Upper lobe of left lung (tissue), 4 donors: ENCODE measurements around the gene LARGE1.

Source experiments
- POLR2AphosphoS5 ChIP-seq, 2 donors: sonication (generic); formaldehyde crosslinking; IDR thresholded peaks; one replicate each; pipeline ENCODE4 v1.5.1; 2017; ENCODE audit warnings: antibody characterized with exemption in 2 of 2
- TF ChIP-seq, protein P1 (sequence below), 6 experiments: fragments of 450-650 bp in 4 of 6; fragments of 200-600 bp in 2 of 6; sonication (generic) in 2 of 6; IDR thresholded peaks; one replicate each; pipeline ENCODE4 v1.5.1; 2016 to 2019; ENCODE audit warnings: antibody characterized with exemption in 6 of 6

- TF ChIP-seq, protein P1, sequence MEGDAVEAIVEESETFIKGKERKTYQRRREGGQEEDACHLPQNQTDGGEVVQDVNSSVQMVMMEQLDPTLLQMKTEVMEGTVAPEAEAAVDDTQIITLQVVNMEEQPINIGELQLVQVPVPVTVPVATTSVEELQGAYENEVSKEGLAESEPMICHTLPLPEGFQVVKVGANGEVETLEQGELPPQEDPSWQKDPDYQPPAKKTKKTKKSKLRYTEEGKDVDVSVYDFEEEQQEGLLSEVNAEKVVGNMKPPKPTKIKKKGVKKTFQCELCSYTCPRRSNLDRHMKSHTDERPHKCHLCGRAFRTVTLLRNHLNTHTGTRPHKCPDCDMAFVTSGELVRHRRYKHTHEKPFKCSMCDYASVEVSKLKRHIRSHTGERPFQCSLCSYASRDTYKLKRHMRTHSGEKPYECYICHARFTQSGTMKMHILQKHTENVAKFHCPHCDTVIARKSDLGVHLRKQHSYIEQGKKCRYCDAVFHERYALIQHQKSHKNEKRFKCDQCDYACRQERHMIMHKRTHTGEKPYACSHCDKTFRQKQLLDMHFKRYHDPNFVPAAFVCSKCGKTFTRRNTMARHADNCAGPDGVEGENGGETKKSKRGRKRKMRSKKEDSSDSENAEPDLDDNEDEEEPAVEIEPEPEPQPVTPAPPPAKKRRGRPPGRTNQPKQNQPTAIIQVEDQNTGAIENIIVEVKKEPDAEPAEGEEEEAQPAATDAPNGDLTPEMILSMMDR (IDR thresholded peaks at IDR 0.05): no peak
- TF ChIP-seq POLR2AphosphoS5 (IDR thresholded peaks at IDR 0.05): no peak
Observed at GRCh38 chr22:33902073-33902472, 18.2 kb downstream of the LARGE1 start.
